Activated CD8-positive, alpha-beta memory T cell treated with anti-CD3 and anti-CD28 coated beads, Interleukin-2, amount 50 U/mL, for 24 hours (primary cell): Measurements from ENCODE around the gene RNF40.

Experiments used
- DNase-seq: peaks from one replicate; pipeline ENCODE4 v3.0.0-alpha.2; 2020; ENCODE audit errors: extremely low read depth

The RNF40 gene

GRCh38 chr16:30761928-30762902 lies at the start of gene RNF40, which contains the start of gene CFAP119:
TSS of gene RNF40 (plus strand) at chr16:30762322. CDS start at chr16:30762546, 224 bp downstream.
TSS of gene CFAP119 (minus strand) at chr16:30762062. CDS start at chr16:30761748, 314 bp downstream.
- DNase-seq, result peak; percentile 86

DNA sequence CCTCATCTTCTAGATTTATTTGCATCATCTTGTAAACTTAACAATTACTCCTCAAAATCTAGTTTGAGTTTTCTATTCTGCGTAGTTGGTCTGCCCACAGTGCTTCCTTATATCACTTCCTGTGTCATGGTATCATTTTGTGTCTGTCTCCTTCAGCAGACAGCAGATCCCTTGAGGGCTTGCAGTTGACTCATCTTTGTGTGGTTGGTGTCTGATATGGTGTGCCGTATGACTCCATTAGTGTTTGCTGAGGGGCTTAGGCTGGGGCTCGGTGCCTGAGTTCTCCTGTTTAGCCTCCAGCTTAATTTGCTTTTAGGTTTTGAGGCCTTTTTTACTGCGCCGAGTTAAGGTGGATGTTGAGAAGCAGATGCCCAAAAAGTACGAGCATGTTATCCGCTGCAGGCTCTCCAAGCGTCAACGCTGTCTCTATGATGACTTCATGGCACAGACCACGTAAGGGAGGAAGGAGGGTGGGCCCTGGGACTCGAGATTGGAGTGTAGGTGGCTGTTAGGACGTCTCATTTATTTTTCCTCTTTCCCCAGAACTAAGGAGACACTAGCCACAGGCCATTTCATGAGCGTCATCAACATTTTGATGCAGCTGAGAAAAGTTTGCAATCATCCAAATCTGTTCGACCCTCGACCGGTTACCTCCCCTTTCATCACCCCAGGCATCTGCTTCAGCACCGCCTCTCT lies 46.2 kb upstream of the RNF40 start:
- peak; percentile 28 for DNase-seq

GRCh38 chr16:30720086-30720485 lies 42.0 kb upstream of the RNF40 start:
- no peak for DNase-seq

DNA sequence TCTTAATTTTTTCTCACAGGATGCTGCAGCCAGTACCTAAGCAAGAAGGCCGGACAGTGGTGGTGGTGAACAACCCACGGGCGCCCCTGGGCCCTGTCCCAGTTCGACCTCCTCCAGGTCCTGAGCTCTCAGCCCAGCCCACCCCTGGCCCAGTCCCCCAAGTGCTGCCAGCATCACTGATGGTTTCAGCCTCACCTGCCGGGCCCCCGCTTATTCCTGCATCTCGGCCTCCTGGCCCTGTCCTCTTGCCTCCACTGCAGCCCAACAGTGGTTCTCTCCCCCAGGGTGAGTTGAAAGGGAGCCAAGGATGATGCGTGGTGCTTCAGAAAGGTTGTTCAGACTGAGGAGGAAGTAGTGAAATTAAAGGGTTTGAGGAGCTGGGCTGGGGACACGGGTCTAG lies 41.4 kb upstream of the RNF40 start:
- DNase-seq, result no peak

- no peak for DNase-seq
These were observed 41.0 kb upstream of the RNF40 start for GRCh38 chr16:30721167-30721566.

DNA sequence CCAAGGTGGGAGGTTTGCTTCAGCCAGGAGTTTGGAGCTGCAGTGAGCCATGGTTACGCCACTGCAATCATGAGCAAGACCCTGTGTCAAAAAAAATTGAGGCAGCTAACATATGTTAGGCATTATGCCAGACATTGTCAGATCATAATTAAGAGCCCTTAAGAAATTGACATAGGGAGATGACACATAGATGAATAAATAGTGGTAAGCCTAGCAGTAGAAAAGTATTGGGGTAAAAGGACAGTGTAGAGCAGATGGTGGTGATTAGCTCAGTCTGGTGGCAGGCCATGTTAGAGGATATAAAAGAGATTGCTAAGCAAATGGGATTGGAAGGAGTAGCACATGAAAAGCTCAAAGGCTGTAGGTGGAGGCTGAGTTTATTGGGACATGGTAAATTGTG lies 40.5 kb upstream of the RNF40 start:
- no peak for DNase-seq

GRCh38 chr16:30722443-30722842 lies 39.7 kb upstream of the RNF40 start:
- DNase-seq, result no peak

GRCh38 chr16:30722916-30723315 lies 39.2 kb upstream of the RNF40 start:
- DNase-seq, result no peak

DNA sequence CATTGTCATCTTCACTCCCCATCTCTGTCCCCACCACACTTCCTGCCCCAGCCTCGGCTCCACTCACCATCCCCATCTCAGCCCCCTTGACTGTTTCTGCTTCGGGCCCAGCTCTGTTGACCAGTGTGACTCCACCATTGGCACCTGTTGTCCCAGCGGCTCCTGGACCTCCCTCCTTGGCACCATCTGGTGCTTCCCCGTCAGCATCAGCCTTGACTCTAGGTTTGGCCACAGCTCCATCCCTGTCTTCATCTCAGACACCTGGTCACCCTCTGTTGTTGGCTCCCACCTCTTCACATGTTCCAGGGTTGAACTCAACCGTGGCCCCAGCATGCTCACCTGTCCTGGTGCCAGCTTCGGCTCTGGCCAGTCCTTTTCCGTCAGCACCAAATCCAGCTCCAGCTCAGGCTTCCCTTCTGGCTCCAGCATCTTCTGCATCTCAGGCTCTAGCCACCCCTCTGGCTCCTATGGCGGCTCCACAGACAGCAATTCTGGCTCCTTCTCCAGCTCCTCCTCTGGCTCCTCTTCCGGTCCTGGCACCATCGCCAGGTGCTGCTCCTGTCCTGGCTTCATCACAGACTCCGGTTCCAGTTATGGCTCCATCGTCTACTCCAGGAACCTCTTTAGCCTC lies 38.3 kb upstream of the RNF40 start:
- DNase-seq, result no peak

DNA sequence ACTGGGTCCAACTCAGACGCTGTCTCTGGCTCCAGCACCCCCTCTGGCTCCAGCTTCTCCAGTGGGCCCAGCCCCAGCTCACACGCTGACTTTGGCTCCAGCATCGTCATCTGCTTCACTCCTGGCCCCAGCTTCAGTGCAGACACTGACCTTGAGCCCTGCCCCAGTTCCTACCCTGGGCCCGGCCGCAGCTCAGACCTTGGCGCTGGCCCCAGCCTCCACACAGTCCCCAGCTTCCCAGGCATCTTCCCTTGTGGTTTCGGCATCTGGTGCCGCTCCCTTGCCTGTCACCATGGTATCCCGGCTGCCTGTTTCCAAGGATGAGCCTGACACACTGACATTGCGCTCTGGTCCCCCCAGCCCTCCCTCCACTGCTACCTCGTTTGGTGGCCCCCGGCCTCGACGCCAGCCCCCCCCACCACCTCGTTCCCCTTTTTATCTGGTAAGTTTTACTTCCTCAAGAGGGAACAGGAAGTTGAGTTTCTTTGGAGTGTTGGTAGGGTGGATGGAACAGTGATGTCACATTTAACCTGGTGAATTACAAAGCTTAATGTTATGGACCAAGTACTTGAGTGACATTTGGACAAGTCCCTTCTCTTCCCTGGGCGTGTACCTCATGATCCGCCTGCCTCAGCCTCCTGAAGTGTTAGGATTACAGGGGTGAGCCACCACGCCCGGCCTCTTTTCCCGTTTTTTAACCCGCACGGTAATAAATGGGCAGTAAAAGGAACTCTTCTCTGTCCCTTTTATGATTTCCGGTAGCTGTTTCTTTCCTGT lies 37.3 kb upstream of the RNF40 start:
- no peak for DNase-seq

GRCh38 chr16:30725418-30725792 lies 36.7 kb upstream of the RNF40 start:
- DNase-seq, result no peak

DNA sequence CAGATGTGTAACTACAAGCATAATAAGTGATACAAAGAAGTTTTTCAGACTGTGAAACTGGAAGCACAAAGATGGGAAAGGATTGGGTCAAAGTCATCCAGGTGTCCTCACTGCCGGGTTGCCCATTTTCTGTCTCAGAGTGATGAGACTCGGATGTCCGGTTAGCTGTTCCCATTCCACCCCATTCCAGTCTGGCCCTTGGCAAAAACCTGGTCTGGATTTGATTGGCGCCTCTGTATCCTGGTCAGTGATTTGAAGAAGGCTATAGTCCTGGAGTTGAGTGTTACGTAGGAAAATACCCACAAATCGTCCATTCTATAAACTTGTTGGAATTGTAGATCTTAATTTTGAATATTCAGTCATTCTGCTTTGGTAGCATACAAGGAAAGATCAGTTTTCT lies 33.8 kb upstream of the RNF40 start:
- no peak for DNase-seq

GRCh38 chr16:30728899-30729672 lies 33.0 kb upstream of the RNF40 start:
- DNase-seq, result no peak

DNA sequence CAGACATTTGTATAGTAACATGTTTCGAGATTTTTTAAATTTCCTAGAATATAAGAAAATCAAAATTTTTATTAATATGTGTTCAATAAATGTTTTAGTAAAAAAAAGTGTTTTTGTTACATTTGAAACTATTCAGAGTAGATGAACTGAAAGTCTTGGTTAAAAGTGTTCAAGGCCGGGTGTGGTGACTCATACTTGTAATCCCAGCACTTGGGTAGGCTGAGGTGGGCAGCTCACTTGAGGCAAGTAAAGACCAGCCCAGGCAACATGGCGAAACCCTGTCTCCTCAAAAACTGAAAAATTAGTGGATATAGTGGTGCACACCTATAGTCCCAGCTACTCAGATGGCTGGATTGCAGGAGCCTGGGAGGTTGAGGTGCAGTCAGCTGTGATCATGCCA lies 30.7 kb upstream of the RNF40 start:
- no peak for DNase-seq

DNA sequence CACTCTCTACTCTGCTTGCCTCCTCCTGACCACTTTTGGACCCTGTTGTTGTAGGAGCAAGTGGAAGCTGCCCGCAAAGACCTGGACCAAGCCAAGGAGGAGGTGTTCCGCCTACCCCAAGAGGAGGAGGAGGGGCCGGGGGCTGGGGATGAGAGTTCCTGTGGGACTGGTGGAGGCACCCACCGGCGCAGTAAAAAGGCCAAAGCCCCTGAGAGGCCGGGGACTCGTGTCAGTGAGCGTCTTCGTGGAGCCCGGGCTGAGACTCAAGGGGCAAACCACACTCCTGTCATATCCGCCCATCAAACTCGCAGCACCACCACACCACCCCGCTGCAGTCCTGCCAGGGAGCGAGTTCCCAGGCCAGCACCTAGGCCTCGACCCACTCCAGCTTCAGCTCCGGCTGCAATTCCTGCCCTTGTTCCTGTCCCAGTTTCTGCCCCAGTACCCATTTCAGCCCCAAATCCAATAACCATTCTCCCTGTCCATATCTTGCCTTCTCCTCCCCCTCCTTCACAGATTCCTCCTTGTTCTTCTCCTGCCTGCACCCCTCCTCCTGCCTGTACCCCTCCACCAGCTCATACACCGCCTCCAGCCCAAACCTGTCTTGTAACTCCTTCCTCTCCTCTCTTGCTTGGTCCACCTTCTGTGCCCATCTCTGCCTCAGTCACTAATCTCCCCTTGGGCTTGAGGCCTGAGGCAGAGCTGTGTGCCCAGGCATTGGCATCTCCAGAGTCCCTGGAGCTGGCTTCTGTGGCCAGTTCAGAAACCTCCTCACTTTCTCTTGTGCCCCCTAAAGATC lies 24.9 kb upstream of the RNF40 start:
- no peak for DNase-seq

DNA sequence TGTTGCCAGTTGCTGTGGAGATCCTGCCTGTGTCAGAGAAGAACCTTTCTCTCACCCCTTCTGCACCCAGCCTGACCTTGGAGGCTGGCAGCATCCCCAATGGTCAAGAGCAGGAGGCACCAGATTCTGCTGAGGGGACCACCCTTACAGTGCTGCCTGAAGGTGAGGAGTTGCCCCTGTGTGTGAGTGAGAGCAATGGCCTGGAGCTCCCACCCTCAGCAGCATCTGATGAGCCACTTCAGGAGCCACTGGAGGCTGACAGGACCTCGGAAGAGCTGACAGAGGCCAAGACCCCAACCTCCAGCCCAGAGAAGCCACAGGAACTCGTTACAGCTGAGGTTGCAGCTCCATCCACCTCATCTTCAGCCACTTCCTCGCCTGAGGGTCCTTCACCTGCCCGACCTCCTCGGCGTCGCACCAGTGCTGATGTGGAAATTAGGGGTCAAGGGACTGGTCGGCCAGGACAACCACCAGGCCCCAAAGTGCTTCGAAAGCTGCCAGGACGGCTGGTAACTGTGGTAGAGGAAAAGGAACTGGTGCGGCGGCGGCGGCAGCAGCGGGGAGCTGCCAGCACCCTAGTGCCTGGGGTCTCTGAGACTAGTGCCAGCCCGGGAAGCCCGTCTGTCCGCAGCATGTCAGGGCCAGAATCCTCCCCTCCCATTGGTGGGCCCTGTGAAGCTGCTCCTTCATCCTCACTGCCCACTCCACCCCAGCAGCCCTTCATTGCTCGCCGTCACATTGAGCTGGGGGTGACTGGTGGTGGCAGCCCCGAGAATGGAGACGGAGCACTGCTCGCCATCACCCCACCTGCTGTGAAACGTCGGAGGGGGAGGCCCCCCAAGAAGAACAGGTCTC lies 24.1 kb upstream of the RNF40 start:
- DNase-seq, result no peak

DNA sequence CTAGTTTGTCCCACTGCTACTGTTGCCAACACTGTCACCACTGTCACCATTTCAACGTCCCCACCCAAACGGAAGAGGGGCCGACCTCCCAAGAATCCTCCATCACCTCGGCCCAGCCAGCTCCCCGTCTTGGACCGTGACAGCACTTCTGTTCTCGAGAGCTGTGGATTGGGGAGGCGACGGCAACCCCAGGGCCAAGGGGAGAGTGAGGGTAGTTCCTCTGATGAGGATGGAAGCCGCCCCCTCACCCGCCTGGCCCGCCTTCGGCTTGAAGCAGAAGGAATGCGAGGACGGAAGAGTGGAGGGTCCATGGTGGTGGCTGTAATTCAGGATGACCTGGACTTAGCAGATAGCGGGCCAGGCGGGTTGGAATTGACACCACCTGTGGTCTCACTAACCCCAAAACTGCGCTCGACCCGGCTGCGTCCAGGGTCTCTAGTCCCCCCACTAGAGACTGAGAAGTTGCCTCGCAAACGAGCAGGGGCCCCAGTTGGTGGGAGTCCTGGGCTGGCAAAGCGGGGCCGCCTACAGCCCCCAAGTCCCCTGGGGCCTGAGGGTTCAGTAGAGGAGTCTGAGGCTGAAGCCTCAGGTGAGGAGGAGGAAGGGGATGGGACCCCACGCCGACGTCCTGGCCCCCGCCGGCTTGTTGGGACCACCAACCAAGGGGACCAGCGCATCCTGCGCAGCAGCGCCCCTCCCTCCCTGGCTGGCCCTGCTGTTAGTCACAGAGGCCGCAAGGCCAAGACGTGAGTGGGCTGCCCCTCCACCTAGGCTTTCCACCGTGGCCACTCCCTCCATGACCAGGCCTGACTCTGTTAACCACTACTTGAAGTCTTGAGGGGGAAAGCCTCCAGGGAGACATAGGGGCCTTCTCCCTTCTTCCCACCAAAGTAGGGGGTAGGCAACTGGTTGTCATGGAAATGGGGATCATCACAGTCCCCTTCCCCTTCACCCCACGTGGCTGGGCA lies 22.9 kb upstream of the RNF40 start:
- no peak for DNase-seq
